NOMO-1 treated with dmso at 0.1 percent for 144 hours (cell line): ENCODE data around the gene MALRD1.
"Not testable (repeated sequence)": the region's sequence is repeated elsewhere in the genome, so short reads cannot be mapped to it uniquely, and the experiment has no call there.

Source experiments
- DNase-seq: peaks from one replicate; lab custom pipeline; 2025; ENCODE audit not compliant: unreplicated experiment; lab: John Stamatoyannopoulos, UW

MALRD1 gene

GRCh38 chr10:19704544-19704943, 655.9 kb downstream of the MALRD1 start:
- DNase-seq, result no peak

GRCh38 chr10:19705250-19705649, 656.6 kb downstream of the MALRD1 start:
- no peak for DNase-seq

GRCh38 chr10:19706904-19707303, 658.3 kb downstream of the MALRD1 start:
- DNase-seq, result no peak

- DNase-seq, result no peak
Measured at GRCh38 chr10:19707376-19707775, 658.8 kb downstream of the MALRD1 start.

GRCh38 chr10:19708031-19708430, 659.4 kb downstream of the MALRD1 start:
- no peak for DNase-seq

- DNase-seq, result no peak
Measured at GRCh38 chr10:19710600-19710999, 662.0 kb downstream of the MALRD1 start.

- no peak for DNase-seq
Measured at GRCh38 chr10:19713159-19713558, 664.6 kb downstream of the MALRD1 start.

GRCh38 chr10:19713800-19714525, 665.4 kb downstream of the MALRD1 start:
- DNase-seq, result no peak

GRCh38 chr10:19719284-19719683, 670.7 kb downstream of the MALRD1 start:
- no peak for DNase-seq

- DNase-seq, result no peak
Measured at GRCh38 chr10:19724287-19724686, 675.7 kb downstream of the MALRD1 start.

- DNase-seq, result no peak
Measured at GRCh38 chr10:19728376-19728775, 679.8 kb downstream of the MALRD1 start.

GRCh38 chr10:19728964-19729363, 680.4 kb downstream of the MALRD1 start:
- DNase-seq, result no peak

- DNase-seq, result no peak
Measured at GRCh38 chr10:19730167-19730906, 681.7 kb downstream of the MALRD1 start.

- no peak for DNase-seq
Measured at GRCh38 chr10:19730907-19731217, 682.3 kb downstream of the MALRD1 start.

GRCh38 chr10:19731560-19731959, 683.0 kb downstream of the MALRD1 start:
- no peak for DNase-seq

- no peak for DNase-seq
Measured at GRCh38 chr10:19738440-19738839, 689.8 kb downstream of the MALRD1 start.

GRCh38 chr10:19739232-19739631, 690.6 kb downstream of the MALRD1 start:
- not testable (repeated sequence) for DNase-seq

GRCh38 chr10:19742144-19742543, 693.5 kb downstream of the MALRD1 start:
- DNase-seq, result not testable (repeated sequence)

GRCh38 chr10:19745672-19746071, 697.1 kb downstream of the MALRD1 start:
- no peak for DNase-seq

- DNase-seq, result no peak
Measured at GRCh38 chr10:19749185-19749729, 700.7 kb downstream of the MALRD1 start.

GRCh38 chr10:19750972-19751371, 702.4 kb downstream of the MALRD1 start:
- no peak for DNase-seq

GRCh38 chr10:19756919-19757318, 708.3 kb downstream of the MALRD1 start:
- DNase-seq, result no peak
